Mucosa of descending colon (tissue), 3 donors: Measurements from ENCODE around the gene MSI2. TPM values are rescaled to one million over a fixed set of nuclear protein-coding genes. Genes with fewer than 3 reads are reported as not detected.
A peak's percentile ranks its signal among the peaks of the same experiment; 100 is the strongest.

Source experiments
- ATAC-seq: fragments of 200-7000 bp; cut with Tn5 transposase; one replicate; pipeline ENCODE4 v1.9.1; 2020; ENCODE audit warnings: mild to moderate bottlenecking, moderate library complexity
- DNase-seq, 3 donors: peaks; one replicate each; pipeline ENCODE4 v3.0.0-alpha.2; 2020
- H3K36me3 ChIP-seq: fragments of 200-600 bp; one replicate; pipeline ENCODE4 v1.8.0; 2021; ENCODE audit warnings: low read depth, mild to moderate bottlenecking
- H3K4me1 ChIP-seq: fragments of 200-600 bp; one replicate; pipeline ENCODE4 v1.8.0; 2021; ENCODE audit warnings: low read depth, mild to moderate bottlenecking
- H3K4me3 ChIP-seq: fragments of 200-600 bp; one replicate; pipeline ENCODE4 v1.8.0; 2021; ENCODE audit warnings: mild to moderate bottlenecking
- H3K9me3 ChIP-seq: fragments of 200-600 bp; one replicate; pipeline ENCODE4 v1.8.0; 2021; ENCODE audit warnings: mild to moderate bottlenecking
- CTCF ChIP-seq: fragments of 200-600 bp; IDR thresholded peaks from one replicate; pipeline ENCODE4 v1.8.0; 2022; ENCODE audit warnings: antibody characterized with exemption, mild to moderate bottlenecking
- intact Hi-C, 2 donors: fragments of 100-400 bp; cut with DNase I in 1 of 2; cut with micrococcal nuclease in 1 of 2; formaldehyde crosslinking; loops; one replicate each; pipeline versions ENCODE4 v1.11.0 to v1.11.1; 2022; cut with DNase I, micrococcal nuclease
- total RNA-seq, 3 donors: library from RNA; stranded (reverse); fragmentation: NEBNext Ultra II Directional in 2 of 3; extraction: Animal tissue kit (Norgen Biotek cat#: 25700) in 2 of 3; gene quantifications; one replicate each; pipeline versions ENCODE4 v1.2.1 to v1.2.4, GENCODE V29; 2021 to 2023
- donor health status: DM: no; HTN: no; CAD: no; lungs with moderate emphysema.
- donor health status: DM: no; HTN: no; CAD: no.
- donor health status: DM: no; HTN: yes; CAD: no.

MSI2 gene
- total RNA-seq, 3 donors from 2014 or later, result 60.0 to 72.6 (median 65.7) TPM

GRCh38 chr17:57350266-57350665 is 93.9 kb downstream of the MSI2 start:
- intact Hi-C loops, result no loop called here
- peak; percentile 21 for ATAC-seq

GRCh38 chr17:57352665-57353175 is 96.4 kb downstream of the MSI2 start:
- Histone ChIP-seq H3K36me3 (no peaks in the 10 kb centered on the region), H3K4me1 (no peaks in the 10 kb centered on the region), H3K4me3 (no peak overlapping the region), H3K9me3 (no peaks in the 10 kb centered on the region)
- intact Hi-C loops, result no loop called here
- DNase-seq (no peak), ATAC-seq (no peak)
- no peak for TF ChIP-seq CTCF

More at GRCh38 chr17:57350266-57350665, 93.9 kb downstream of the MSI2 start:
- H3K9me3 ChIP-seq, result no peaks in the 10 kb centered on the region
- no peak overlapping the region for H3K4me3 ChIP-seq
- no peak for TF ChIP-seq CTCF
- DNase-seq, result peak in 1 of 3 donors; percentile 16
- no peaks in the 10 kb centered on the region for H3K4me1 ChIP-seq
- H3K36me3 ChIP-seq, result no peaks in the 10 kb centered on the region

- no peaks in the 10 kb centered on the region for H3K36me3 ChIP-seq
- TF ChIP-seq CTCF, result no peak
- no peak for DNase-seq
- no peaks in the 10 kb centered on the region for H3K4me1 ChIP-seq
- intact Hi-C loops, result no loop called here
- no peaks in the 10 kb centered on the region for H3K9me3 ChIP-seq
- no peak overlapping the region for H3K4me3 ChIP-seq
- no peak for ATAC-seq
Measured at GRCh38 chr17:57354673-57355072, 98.3 kb downstream of the MSI2 start.

- Histone ChIP-seq H3K36me3 (no peaks in the 10 kb centered on the region), H3K9me3 (no peaks in the 10 kb centered on the region), H3K4me1 (no peaks in the 10 kb centered on the region), H3K4me3 (no peak overlapping the region)
- ATAC-seq (peak; percentile 24), DNase-seq (peak in 1 of 3 donors; percentile 15)
- intact Hi-C loops, result no loop called here
- no peak for TF ChIP-seq CTCF
Measured at GRCh38 chr17:57355090-57355859, 99.0 kb downstream of the MSI2 start.

- no peaks in the 10 kb centered on the region for H3K36me3 ChIP-seq
- intact Hi-C loops, result no loop called here
- DNase-seq, result no peak
- no peak for ATAC-seq
- TF ChIP-seq CTCF, result no peak
- no peaks in the 10 kb centered on the region for H3K9me3 ChIP-seq
- no peak overlapping the region for H3K4me3 ChIP-seq
- no peaks in the 10 kb centered on the region for H3K4me1 ChIP-seq
Measured at GRCh38 chr17:57356153-57356718, 99.9 kb downstream of the MSI2 start.
